Thyroid gland (tissue), 4 donors: ENCODE measurements around the gene PLEKHM3. TPM values are rescaled to one million over a fixed set of nuclear protein-coding genes. Genes with fewer than 3 reads are reported as not detected.

Experiments
- small RNA-seq: library from RNA; depleted of rRNA; stranded (forward); fragments of <200 nt; gene quantifications from one replicate; pipeline ENCODE3, GENCODE V24; 2016
- total RNA-seq, 4 donors: library from RNA; depleted of rRNA; stranded (reverse); fragments of >200 nt; gene quantifications; one replicate each; pipeline ENCODE4 v1.2.3, GENCODE V29; 2016

The PLEKHM3 gene
- total RNA-seq, 4 donors from 2014 or later: 42.2 to 53.0 (median 44.5) TPM

Small RNAs within 50 kb of the gene (small RNA-seq; reads per million reads assigned to genes)
- gene RNA5SP116 (not detected), gene RNU6-360P (not detected)

Other genes with a start within 250 kb of the PLEKHM3 start
- not detected for gene CRYGD, start 99.0 kb upstream of the PLEKHM3 start, total RNA-seq
- gene CRYGC, start 104.3 kb upstream of the PLEKHM3 start, total RNA-seq: not detected
- gene CRYGB, start 120.6 kb upstream of the PLEKHM3 start, total RNA-seq: not detected
- gene CRYGA, start 138.1 kb upstream of the PLEKHM3 start, total RNA-seq: not detected
- gene C2orf80, start 164.5 kb upstream of the PLEKHM3 start, total RNA-seq: not detected
- 10 to 100 TPM; 53.9 to 90.2 (median 61.6) TPM for gene IDH1, start 229.5 kb upstream of the PLEKHM3 start, total RNA-seq
- 10 to 100 TPM; 35.2 to 51.3 (median 41.7) TPM for gene PIKFYVE, start 240.7 kb upstream of the PLEKHM3 start, total RNA-seq